Measurements from ENCODE around the gene THOC5. TPM values are rescaled to one million over a fixed set of nuclear protein-coding genes. Genes with fewer than 3 reads are reported as not detected.

The THOC5 gene
- total and polyA plus RNA-seq, 2 of the 4 experiments (the other 2 are of a cell fraction) = 68.4 to 73.7 TPM

GRCh38 chr22:29485448-29485847, 68.1 kb downstream of the THOC5 start:
- Histone ChIP-seq H2BK5ac (ENCODE audit: low read depth, low read length, poor library complexity, severe bottlenecking) (no peak overlapping the region), H3K23ac (ENCODE audit: low read depth, low read length) (no peak overlapping the region), H3K27me3 (ENCODE audit: control insufficient read depth, insufficient read depth, low read length) (peaks cover 19% of the 10 kb centered on the region), H3K4me2 (ENCODE audit: low read depth, low read length) (no peak overlapping the region), H2AK9ac (replicated peaks; ENCODE audit: low read depth, low read length, poor library complexity) (no peak overlapping the region), H4K8ac (ENCODE audit: low read depth in 2 of 2, low read length in 2 of 2) (no peak overlapping the region), H3K79me1 (ENCODE audit: low read depth in 1 of 2, low read length in 2 of 2) (no peaks in the 10 kb centered on the region), H3K14ac (replicated peaks; ENCODE audit: low read depth, low read length) (no peak overlapping the region), H4K5ac (ENCODE audit: low read depth, low read length) (no peak overlapping the region), H4K20me1 (ENCODE audit: insufficient read depth, low read length) (no peaks in the 10 kb centered on the region), H2BK120ac (ENCODE audit: low read depth, low read length) (no peak overlapping the region), H2AFZ (replicated peaks; ENCODE audit: low read length, poor library complexity) (no peak overlapping the region), H4K91ac (ENCODE audit: insufficient read depth, low read depth, low read length) (no peak overlapping the region), H3K4ac (ENCODE audit: low read depth, low read length) (no peak overlapping the region), H3K9me3 (ENCODE audit: control insufficient read depth, insufficient read depth, low read length) (no peaks in the 10 kb centered on the region), H2BK15ac (ENCODE audit: low read depth, low read length) (no peak overlapping the region), H3K56ac (ENCODE audit: extremely low read depth, insufficient read depth, low read length) (no peak overlapping the region), H2AK5ac (ENCODE audit: low read depth, low read length) (no peak overlapping the region), H2BK20ac (ENCODE audit: low read depth, low read length) (no peak overlapping the region), H3K9ac (ENCODE audit: low read depth, low read length) (no peak overlapping the region), H3K36me3 (ENCODE audit: control insufficient read depth, insufficient read depth, low read length) (no peaks in the 10 kb centered on the region), H3K9me1 (ENCODE audit: insufficient read depth, low read length) (no peaks in the 10 kb centered on the region), H3K4me1 (ENCODE audit: control insufficient read depth, insufficient read depth, low read length) (no peaks in the 10 kb centered on the region), H3K18ac (ENCODE audit: low read depth, low read length) (no peak overlapping the region), H3K27ac (ENCODE audit: insufficient read depth, low read length) (no peak overlapping the region), H3K4me3 (ENCODE audit: insufficient read depth, low read depth, low read length) (no peak overlapping the region)
- intact Hi-C loops (cut with micrococcal nuclease) (no loop called here), in situ Hi-C loops (cut with MboI; ENCODE audit: low sequenced_read_pairs) (no loop called here), dilution Hi-C loops (cut with HindIII; ENCODE audit: low sequenced_read_pairs, unreplicated experiment) (no loop called here)
- ChIA-PET CTCF (no interaction called here), POLR2A (ENCODE audit: unreplicated experiment) (no interaction called here)
- DNase-seq (no peak), ATAC-seq (ENCODE audit: low read depth) (no peak)
- WGBS, 2 experiments (ENCODE audit: extremely low coverage in 2 of 2, insufficient read length in 1 of 2) = 93% methylated on average over 5 of the region's 8 CpGs; no CpG with 5 or more reads in 1 of the 2 experiments
- no peak for TF ChIP-seq MAFK (IDR thresholded peaks at IDR 0.05; ENCODE audit: low read depth, low read length)
- TF ChIP-seq CEBPB (IDR thresholded peaks at IDR 0.05; ENCODE audit: low read depth, low read length) = no peak
- TF ChIP-seq NFE2L2 (IDR thresholded peaks at IDR 0.05; ENCODE audit: low read depth, low read length) = no peak
- no TSS peak for BruUV-seq (replicated peaks)
